Iris pigment epithelial cell (primary cell): ENCODE measurements around the gene P3H1.
"Not testable (repeated sequence)": the region's sequence is repeated elsewhere in the genome, so short reads cannot be mapped to it uniquely, and the experiment has no call there.

Experiments used
- DNase-seq: peaks from one replicate; pipeline ENCODE4 v3.0.0-alpha.2; 2011; ENCODE audit warnings: low read depth

P3H1 gene

DNA sequence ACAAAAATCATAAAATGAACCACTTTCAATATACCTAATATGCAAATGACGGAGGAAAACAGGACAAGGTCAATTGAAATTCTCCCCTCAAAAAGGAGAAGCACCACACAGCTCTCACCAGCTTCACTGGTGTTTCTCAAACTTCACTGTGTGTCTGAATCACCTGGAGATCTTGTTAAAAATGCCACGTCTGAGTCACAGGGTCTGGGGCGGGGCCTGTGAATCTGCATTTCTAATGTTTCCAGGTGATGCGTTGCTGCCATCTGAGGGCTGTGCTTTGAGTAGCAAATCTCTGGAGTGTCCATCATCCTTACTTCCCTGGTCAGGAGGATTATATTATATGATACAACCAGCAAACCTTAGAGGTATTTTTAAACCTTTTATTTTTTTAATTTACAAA lies 35.8 kb downstream of the P3H1 start:
- no peak for DNase-seq

DNA sequence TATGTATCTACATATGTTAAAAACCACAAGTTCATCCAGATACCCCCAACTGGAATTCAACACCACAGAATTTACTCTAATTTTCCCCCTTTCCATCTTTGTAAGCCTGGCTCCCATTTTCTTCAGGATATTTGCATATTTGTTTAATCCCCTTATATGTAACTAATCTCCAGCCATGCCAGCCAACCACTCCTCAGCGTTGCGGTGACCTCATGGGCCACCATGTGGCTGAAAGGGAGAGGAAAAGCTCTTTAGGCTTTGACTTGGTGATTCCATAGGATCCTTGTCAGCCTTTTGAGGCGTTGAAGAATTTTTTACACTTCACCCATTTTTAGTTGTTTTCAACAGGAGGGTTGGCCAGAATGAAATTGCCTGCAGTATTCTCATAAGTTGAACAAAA lies 36.8 kb downstream of the P3H1 start:
- DNase-seq, result no peak

DNA sequence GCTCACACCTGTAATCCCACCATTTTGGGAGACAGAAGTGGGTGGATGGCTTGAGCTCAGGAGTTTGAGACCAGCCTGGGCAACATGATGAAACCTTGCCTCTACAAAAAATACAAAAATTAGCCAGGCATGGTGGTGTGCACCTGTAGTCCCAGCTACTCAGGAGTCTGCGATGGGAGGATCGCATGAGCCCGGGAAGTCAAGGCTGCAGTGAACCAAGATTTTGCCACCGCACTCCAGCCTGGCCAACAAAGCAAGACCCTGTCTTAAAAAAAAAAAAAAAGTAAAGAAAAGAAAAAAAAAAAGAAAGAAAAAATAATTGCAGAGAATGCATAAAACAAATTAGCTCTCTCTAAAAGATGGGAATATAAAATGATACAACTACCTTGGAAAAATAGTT lies 41.0 kb downstream of the P3H1 start:
- not testable (repeated sequence) for DNase-seq

DNA sequence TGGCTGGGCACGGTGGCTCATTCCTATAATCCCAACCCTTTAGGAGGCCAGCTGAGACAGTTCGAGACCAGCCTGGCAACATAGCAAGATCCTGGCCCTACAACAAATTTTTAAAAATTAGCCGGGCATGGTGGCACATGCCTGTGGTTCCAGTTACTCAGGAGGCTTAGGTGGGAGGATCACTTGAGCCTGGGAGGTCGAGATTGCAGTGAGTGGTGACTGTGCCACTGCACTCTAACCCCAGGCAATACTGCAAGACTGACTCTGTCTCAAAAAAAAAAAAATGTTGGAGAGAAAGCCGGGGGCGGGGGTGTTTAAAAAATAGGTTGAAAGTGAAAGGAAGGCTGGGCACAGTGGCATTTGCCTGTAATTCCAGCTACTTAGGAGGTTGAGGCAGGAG lies 43.3 kb downstream of the P3H1 start:
- no peak for DNase-seq

DNA sequence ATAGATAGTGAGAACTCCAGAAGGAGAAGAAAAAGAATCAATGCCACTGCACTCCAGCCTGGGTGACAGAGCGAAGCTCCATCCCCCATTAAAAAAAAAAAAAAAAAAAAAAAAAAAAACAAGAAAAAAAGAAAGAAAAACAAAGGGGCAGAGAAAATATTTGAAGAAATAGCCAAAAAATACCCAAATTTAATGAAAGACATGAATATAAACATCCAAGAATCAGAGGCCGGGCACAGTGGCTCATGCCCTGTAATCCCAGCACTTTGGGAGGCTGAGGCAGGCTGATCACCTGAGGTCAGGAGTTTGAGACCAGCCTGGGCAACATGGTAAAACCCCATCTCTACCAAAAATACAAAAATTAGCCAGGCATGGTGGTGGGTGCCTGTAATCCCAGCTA lies 44.4 kb downstream of the P3H1 start:
- DNase-seq, result not testable (repeated sequence)

DNA sequence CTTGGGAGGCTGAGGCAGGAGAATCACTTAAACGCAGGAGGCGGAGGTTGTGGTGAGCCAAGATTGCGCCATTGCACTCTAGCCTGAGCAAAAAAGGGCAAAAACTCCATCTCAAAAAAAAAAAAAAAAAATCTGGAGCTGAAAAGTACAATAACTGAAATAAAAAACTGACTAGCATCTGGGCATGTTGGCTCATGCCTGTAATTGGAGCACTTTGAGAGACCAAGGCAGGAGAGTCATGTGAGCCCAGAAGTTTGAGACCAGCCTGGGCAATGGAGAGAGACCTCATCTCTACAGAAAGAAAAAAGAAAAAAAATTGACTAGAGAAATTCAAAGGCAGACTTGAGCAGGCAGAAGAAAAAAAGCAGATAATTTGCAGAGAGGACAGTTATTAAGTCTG lies 44.9 kb downstream of the P3H1 start:
- DNase-seq, result peak; percentile 11

DNA sequence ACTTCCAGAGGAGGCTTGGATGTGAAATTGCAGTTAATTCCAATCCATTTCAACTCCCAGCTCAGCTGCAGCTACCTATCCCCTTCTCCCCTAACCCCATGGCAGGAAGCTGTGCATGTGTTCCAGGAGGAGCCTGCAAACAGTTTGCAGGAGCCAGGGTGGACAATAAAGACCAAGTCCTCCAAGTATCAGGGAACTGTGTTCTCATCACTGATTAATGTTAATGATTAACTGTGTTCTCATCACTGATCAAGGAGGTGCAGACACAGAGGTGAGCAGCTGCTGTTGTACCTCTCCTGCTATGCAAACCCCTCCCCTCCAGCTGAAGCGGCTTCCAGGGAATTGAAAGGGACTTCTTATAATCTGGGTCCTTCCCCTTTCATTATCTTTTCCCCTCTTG lies 46.0 kb downstream of the P3H1 start:
- no peak for DNase-seq

DNA sequence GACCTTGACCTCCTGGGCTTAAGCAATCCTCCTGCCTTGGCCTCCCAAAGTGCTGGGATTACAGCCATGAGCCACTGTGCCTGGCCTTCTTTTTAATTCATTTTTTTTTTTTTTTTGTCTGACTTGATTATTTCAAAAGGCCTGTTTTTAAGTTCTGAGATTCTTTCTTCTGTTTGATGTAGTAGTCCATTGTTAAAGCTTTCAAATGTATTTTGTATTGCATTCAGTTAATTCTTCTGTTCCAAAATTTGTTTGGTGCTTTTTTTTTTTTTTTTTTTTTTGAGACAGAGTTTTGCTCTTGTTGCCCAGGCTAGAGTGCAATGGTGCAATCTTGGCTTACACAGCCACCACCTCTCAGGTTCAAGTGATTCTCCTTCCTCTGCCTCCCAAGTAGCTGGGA lies 52.4 kb downstream of the P3H1 start:
- not testable (repeated sequence) for DNase-seq

DNA sequence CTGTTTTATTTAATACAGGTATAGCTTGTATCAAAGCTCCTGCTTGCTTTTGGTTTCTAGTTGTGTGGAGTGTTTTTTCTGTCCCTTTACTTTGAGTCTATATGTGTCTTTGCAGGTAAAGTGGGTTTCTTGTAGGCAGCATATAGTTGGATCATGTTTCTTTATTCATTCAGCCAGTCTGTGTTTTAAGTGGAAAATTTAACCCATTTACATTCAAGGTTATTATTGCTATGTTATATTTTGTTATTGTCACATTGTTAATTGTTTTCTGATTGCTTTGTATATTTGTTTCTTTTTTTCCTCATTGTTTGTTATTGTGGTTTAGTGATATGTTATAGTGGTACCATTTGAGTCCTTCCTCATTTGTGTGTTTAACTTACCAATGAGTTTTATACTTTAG lies 53.5 kb downstream of the P3H1 start:
- no peak for DNase-seq

DNA sequence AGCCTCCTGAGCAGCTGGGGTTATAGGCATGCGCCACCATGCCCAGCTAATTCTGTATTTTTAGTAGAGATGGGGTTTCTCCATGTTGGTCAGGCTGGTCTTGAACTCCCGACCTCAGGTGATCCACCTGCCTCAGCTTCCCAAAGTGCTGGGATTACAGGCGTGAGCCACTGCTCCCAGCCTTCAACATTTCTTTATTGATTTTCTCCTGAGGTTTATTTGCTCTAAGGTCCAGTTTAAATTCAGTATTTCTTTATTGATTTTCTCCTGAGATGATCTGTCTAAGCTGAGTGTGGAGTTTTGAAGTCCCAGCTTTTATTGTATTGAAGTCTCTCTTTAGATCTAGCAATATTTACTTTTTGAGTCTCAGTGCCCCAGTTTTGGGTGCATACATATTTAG lies 54.0 kb downstream of the P3H1 start:
- not testable (repeated sequence) for DNase-seq

DNA sequence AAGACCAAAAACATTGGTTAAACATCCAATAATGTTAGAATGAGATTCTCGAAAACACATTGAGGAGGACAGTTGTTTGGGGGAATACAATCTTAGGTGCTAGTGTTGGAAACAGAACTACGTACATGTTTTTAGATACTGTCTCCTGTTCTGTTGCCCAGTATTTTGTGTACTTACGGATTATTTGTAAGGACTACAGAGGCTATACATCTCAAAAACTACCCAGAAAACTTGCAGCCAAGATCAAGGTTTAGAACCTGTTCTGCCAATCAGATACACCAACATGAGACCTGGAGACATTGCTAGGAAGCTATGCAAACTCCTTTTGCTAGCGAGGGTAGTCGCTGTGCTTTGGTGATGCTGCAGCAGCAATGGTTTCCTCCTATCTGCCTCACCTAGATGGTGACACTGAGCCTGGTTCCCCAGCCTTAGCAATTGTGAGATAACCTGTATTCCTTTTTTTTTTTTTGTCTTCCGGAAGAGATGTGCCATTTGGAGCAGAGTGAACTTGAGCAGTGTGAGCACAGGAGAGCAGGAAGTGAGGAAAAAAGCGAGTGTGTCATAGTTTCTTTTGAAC lies 62.9 kb downstream of the P3H1 start:
- DNase-seq, result no peak

DNA sequence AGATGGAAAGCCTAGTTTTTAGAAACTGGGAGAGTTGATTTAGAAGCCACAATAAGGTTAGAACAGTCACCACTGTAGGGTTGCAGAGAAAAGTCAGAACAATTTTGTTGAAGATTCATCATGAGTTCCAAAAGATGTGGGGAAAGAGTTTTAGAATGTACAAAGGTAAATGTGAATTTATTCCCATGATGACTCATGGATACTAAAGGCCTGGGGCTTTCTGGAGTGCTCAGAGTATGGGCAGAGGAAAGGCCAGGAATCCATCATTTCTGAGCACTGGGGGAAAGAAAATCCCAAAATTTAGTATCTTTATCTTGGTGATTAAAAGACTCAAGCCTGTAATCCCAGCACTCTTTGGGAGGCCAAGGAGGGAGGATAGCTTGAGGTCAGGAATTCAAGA lies 66.8 kb downstream of the P3H1 start:
- peak; percentile 11 for DNase-seq

DNA sequence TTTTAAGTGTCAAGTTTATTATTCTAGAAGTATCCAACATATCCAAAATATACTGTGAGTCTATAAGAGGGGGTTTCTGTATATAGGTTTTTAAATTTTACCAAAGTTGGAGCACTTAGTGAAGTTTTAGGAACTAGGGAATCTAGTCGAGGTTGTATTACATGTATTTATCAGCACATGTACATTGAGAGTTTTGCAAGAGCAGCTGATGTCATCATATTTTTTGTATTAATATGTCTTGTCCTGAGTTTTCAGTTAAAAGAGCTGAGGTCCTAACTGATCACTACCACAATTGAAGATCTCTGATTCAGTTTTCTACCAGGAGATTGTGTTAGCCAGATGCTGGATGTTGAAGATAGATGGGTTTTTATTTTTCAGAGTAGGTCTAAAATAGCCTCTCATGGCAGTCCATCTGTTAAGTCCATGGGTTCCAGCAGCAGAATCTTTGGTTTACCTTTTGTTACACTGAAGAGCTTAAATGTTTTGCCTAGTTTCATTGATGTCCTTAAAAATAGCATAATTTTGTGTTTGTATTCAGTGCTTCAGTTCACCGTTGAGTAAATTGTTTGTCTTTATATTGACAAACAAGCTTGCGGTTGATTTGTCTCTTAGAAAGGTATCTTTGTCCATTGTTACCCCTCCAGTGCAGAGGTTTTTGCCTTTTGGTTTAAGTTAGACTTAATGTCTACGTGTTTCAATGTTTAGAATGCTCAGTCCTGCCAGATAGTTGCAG lies 68.6 kb downstream of the P3H1 start:
- no peak for DNase-seq
